ENCODE measurements around the gene RRM1.
"Not testable (repeated sequence)": the region's sequence is repeated elsewhere in the genome, so short reads cannot be mapped to it uniquely, and the experiment has no call there.

The RRM1 gene

DNA sequence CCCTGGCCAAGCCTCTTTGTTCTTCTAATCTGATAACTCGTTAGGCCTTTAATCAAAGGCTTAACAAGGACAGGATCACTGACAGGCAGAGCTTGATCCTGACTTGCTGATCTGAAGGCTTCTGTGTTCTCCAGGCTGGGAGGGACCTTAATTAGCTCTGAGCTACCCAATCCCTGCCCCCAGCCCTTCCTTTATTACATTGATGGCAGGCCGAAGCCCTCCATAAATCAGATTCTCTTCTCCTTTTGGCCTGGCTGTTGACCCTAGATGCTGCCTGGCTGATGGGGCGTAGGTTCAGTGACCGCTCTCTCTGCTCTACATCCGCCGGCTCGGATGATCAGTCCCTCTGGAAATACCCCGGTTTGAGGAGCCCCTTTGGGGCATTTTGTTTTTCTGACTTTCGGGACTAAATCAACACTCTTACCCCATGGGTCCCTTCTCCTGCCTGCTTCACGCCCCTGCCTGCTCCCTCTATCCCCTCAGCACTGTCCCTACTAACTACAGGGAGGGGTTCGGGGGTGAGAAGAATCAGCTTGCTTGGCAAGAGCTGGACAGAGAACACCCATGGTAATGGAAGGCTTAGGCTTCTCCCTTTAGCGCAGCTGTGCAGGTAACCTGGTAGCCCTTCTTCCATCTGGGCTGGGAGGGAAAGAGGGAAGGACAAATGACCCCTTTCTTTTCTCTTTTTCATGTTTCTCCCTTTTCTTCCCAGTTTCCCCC lies 10.0 kb upstream of the RRM1 start:
- DNase-seq, result no peak

DNA sequence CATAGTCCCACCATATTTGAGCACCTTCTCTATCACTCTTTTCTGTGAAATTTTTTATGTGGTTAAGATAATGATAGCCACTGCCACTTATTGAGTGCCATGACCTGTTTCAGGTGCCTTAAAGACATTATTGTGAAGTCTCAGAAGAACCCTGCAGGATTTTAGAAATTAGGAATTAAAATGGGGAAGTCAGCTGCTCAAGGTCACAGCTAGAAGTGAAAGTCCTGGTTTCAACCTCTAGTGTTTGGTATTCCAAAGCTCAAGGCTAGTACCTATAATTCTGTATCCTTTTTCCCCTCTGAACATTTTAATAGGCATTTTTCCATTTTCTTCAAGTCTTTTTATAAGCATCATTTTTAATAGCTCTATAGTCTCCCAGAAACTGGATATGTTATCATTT lies 9.0 kb upstream of the RRM1 start:
- no peak for DNase-seq

DNA sequence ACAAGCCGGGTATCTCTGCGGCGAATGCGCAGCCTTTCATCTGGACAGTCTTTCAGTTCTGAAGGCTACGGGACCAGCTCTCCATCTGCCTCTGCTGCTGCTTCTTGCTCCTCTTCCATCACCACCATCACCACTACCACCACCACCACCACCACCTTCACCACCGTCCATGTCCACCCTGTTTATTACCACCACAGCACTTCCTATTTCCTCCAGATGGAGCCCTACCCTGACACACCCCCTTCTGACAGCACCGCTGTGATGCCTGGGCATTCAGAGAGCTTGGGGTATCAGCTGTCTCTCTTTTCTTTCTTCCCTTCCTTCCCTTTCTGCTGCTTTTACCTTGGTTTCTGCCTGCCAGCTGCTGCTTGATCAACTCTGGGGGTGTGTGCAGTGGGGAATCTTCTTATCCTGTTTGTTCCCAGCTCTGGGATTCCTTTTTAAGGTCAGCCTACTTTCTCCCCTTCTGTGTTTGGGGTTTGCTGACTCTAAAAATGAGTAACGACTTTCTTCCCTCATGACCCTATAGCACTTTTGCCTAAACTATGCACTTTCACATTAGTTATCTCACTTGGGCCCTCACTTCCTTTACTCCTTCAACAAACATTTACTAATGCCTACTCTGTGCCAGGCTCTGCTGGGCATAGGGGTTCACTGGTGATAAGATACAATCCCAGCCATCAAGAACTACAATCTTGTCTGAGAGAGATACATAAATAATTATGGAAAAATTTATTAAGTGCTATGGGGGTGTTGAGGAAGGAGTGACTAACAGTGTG lies 7.8 kb upstream of the RRM1 start:
- DNase-seq, result no peak

DNA sequence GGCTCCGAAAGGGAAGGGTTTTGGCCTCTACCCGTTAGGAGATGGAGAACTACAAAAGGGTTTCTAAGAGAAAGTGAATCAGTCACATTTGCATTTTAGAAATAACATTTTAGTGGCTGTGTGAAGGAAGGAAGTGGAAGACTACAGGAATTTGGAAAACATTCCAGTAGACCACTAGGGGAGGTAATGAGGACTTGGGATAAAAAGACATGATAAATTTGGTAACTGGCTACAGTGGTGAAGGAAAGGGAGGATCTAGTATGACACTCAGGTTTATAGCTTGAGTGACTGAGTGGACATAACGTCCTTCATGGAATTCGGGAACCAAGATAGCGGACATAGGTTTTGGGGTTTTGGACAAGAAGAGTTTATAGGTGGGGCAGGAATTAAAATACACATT lies 7.0 kb upstream of the RRM1 start:
- no peak for DNase-seq

DNA sequence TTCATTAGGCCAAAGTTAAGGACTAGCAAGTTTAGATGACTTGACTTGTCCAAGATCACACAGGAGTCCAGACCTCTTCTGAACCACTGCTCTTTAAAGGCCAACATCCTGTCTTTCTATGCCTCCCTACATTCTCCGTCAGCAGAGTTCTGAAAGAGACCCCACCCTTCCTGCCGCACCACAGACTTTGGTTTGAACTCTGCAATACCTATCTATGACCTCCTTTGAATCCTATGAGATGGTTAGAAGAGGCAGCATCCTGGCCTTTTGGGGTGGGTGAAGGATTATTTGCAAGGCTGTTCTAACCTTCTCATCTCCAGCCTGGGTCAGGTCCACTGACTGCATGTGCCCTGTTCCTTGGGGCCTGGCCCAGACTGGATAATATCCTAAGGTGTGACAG lies 4.3 kb upstream of the RRM1 start:
- no peak for DNase-seq

DNA sequence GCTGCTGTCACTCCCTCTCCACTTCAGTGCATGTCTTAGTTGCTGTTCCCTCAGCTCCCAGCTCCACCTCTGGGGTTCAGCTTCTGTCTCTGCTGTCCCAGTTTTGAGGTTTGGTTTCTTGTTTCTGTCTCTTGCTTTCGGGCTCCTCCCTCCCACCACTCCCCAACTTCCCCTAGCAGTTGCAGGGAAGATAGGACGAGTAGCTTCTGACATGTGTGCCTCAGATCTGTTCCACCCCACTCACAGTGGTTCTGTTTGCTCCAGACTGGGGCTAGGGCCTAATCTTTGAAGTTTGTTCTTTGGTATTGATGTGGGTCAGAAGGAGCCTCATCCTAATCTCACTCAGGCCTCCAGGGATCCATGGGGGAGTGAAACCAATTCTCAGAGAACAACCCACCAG lies 2.6 kb upstream of the RRM1 start:
- DNase-seq, result no peak

DNA sequence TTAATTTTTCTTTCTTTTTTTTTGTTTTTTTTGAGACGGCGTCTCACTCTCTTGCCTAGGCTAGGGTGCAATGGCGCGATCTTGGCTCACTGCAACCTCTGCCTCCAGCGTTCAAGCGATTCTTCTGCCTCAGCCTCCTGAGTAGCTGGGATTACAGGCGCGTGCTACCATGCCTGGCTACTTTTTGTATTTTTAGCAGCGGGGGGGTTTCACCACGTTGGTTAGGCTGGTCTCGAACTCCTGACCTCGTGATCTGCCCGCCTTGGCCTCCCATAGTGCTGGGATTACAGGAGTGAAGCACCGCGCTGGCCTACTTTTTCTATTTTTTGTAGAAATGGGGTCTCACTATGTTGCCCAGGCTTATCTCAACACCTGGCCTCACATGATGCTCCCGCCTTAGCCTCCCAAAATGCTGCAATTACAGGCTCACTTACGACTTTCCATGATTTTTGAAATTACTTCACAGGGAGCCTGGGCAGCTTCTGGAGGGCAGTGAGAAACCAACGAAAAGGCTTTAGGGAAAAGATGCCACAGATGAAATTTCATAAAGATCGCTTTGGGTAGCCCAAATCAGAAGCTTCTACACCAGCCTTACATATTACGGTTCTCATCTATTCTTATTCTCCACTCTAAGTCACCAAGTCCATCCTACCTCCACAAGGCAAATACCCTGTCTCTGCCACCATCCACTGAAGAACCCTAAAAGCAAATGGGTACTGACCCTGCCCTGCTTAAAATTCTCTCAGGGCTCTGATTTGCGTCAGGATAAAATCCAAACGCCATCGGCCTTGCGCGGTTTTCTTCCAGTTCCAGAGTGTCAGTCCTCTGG lies 866 bp upstream of the RRM1 start:
- no peak for DNase-seq

DNA sequence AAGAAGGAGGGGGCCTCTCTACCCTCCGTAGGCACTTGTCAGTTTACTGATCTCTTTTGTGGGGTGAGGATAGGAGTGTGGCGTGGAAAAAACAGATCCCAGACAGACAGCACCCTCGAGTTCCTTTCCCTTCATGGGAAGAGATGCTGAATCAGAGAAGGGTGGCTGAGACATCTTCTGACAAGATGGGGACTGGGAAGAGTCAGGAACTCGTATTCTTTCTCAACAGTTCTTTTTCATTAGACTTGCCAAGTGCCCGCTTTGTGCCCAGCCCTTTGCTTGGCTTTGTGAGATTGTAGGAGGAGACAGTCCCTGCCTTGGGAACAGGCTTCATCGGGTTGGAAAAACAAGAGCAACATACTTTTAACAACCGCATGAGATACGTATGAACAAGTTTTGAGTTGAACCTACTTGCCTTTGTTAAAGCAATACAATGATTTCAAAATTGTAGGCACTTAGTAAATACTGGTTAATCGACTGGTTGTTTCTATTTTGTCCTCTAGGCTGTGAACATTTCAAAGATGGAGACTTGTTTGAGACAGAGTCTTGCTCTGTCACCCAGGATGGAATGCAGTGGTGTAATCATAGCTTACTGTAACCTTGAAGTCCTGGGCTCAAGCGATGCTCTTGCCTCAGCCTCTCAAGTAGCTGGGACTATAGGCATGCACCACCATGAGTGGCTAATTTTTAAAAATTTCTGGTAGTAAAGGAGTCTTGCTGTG lies 1.1 kb downstream of the RRM1 start:
- DNase-seq, result no peak

DNA sequence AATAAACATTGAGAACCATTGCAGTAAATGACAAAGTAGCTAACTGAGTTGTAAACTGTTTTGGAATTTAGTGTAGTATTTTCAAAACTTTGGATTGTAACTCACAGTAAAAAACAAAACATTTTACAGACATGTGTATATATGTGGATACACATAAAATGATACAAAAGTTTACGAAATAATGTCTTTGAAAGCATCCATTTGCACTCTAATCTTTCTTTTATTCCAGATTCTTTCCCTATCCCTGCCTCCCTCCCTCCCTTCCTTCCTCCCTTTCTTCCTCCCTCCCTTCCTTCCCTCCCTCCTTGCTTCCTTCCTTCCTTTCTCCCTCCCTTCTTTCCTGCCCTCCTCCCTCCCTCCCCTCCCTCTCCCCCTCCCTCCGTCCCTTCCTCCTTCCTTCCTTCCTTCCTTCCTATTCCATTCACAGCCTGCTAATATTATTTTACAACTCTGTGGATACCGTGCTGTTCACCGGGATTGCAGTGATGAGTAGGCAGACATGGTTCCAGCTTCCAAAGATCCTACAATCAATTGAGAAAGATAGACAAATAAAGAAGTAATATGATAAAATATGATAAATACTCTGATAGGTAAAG lies 3.5 kb downstream of the RRM1 start:
- DNase-seq, result no peak

DNA sequence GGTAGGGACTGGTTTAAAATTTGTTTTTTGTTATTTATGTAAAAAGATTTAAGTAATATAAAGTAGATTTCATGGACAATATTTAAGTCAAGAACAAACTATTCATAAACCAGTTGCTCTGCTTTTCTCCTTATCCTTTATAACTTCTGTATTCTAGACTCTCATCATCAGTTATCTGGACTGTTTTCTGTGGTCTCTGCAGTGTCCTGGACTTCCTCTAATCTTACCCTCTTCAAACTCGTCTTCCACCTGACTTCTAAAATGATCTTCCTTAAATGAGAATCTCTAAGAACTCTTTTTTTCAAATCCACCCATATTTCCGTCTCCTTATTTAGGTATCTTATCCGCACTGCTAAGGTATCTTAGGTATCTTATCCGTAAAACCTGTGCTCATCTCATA lies 8.1 kb downstream of the RRM1 start:
- DNase-seq, result no peak

DNA sequence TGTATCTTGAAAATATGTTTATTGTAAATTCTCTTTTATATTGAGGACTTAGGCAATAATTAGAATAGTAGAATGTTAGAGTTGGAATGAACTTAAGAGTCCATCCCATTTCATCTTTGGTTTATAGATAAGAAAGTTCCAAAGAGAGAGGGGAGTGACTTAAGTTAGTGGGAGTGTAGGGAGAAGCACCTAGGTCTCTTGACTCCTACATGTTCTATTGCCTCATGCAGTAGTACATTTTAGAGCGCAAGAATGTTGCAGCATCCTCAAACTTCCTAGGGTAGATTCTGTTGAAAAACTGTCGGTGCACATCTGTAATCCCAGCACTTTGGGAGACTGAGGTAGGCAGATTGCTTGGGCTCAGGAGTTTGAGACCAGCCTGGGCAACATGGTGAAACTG lies 8.7 kb downstream of the RRM1 start:
- no peak for DNase-seq

DNA sequence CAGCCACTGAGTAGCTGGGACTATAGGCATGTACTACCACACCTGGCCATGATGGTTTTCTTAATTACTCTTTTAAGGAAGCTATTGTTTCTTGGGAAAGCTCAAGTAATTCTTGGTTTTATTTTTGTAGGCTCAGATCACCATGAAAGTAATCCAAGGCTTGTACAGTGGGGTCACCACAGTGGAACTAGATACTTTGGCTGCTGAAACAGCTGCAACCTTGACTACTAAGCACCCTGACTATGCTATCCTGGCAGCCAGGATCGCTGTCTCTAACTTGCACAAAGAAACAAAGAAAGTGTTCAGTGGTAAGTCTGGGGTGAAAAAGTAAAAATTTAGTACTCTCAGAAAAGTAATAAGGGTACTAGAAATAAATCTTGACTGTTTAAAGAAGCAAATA lies 11.3 kb downstream of the RRM1 start:
- no peak for DNase-seq

DNA sequence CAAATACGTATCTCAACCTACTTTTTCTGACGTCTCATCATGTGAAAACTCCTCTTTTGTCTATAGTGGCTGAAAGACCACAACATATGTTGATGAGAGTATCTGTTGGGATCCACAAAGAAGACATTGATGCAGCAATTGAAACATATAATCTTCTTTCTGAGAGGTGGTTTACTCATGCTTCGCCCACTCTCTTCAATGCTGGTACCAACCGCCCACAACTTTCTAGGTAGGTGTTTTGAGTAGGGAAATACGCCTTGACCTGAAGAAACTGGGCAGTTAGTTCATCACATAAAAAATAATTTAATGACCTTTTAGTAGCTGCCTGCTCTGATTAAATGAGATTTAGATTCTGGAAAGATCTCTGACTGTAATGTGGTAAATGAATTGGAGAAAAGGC lies 17.2 kb downstream of the RRM1 start:
- no peak for DNase-seq

DNA sequence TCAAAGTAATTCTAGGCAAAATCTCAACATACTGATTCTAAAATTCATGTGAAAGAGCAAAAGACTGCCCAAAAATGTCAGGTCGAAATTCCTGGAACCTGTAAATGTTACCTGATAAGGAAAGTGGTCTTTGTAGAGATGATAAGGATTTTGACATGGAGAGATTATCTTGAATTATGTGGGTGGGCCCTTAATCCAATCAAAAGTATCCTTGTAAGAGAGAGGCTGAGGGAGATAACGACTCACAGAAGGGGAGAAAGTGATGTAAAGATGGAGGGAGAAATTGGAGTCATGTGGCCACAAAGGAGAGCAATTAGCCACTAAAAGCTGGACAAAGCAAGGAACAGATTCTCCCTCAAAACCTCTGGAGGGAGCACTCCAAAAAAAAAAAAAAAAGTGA lies 20.5 kb downstream of the RRM1 start:
- no peak for DNase-seq

DNA sequence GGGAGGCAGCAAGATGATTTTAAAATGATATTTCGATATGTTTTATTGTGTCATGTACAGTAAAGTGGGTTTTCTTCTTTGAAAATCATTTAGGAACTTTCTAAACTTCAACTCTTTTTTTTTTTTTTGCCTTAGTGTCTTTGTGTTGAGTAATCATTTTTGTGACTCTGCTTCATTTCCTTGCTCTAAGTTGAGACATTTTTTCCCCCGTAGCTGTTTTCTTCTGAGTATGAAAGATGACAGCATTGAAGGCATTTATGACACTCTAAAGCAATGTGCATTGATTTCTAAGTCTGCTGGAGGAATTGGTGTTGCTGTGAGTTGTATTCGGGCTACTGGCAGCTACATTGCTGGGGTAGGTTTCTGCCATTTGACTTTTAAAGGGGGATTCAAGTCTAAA lies 23.5 kb downstream of the RRM1 start:
- no peak for DNase-seq

DNA sequence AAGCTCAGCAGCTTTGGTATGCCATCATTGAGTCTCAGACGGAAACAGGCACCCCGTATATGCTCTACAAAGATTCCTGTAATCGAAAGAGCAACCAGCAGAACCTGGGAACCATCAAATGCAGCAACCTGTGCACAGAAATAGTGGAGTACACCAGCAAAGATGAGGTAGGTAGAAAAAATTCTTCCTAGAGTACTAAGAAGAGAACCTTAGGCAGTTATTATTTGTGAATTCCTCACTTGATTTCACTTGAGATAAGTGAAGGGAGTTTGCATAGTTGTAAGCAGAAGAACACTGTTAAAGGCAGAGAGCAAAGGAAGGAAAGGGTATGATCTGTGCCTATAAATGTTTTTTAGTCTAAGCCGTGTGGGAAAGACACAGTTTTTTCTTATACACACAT lies 28.6 kb downstream of the RRM1 start:
- no peak for DNase-seq

DNA sequence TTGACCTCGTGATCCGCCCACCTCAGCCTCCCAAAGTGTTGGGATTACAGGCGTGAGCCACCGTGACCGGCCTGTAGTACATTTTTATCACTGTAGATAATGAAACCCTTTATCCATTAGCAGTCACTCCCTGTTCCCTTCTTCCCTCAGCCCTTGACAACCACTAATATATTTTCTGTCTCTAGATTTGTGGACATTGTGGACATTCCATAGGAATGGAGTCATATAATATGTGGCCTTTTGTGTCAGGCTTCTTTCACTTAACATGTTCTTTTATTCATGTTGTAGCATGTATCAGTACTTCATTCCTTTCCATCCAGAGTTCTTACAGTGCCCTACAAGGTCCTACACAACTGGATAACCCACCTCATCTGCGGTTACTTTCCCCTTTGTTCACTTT lies 30.5 kb downstream of the RRM1 start:
- no peak for DNase-seq

DNA sequence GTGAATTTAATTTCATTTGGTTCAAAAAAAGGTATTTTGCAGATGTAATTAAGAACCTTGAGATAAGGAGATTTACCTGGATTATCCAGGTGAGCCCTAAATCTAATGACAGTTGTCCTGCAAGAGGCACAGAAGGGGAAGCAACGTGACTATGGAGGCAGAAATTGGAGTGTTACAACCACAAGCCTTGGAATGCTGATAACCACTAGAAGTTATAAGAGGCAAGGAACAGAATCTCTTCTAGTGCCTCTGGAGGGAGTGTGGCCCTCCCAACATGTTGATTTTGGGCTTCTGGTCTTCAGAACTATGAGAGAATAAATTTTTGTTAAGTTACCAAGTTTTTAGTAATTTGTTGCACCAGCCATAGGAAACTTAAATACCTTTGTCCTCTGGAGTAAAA lies 32.8 kb downstream of the RRM1 start:
- DNase-seq, result no peak

DNA sequence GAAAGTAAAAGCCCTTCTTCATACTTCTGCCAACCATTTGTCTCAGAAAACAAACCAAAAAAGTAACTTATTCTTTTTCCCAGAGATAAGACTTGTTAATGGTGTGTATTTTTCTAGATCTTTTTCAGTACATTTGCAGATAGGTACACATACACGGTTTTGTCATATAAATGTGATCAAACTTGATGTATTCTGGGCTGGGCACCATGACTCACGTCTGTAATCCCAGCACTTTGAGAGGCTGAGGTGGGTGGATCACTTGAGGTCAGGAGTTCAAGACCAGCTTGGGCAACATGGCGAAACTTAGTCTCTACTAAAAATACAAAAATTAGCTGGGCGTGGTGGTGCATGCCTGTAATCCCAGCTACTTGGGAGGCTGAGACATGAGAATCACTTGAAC lies 35.6 kb downstream of the RRM1 start:
- DNase-seq, result not testable (repeated sequence)

DNA sequence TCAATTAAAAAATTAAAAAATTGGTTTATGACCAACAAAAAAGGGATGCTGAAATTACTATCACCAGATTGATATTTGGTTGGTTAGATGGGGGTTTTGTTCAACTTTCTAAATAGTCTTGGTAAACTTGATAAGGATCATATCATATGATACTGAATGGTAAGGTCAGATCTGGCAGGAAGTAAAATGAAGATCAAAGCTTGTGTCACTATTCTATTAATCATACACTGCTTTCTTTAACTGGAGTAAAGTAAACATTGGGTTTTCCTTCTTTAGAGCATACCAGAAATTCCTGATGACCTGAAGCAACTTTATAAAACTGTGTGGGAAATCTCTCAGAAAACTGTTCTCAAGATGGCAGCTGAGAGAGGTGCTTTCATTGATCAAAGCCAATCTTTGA lies 40.2 kb downstream of the RRM1 start:
- DNase-seq, result no peak

DNA sequence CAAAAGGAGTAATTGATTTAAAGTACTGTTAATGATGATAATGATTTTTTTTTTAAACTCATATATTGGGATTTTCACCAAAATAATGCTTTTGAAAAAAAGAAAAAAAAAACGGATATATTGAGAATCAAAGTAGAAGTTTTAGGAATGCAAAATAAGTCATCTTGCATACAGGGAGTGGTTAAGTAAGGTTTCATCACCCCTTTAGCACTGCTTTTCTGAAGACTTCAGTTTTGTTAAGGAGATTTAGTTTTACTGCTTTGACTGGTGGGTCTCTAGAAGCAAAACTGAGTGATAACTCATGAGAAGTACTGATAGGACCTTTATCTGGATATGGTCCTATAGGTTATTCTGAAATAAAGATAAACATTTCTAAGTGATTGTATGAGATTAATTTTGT lies 43.9 kb downstream of the RRM1 start:
- no peak for DNase-seq

DNA sequence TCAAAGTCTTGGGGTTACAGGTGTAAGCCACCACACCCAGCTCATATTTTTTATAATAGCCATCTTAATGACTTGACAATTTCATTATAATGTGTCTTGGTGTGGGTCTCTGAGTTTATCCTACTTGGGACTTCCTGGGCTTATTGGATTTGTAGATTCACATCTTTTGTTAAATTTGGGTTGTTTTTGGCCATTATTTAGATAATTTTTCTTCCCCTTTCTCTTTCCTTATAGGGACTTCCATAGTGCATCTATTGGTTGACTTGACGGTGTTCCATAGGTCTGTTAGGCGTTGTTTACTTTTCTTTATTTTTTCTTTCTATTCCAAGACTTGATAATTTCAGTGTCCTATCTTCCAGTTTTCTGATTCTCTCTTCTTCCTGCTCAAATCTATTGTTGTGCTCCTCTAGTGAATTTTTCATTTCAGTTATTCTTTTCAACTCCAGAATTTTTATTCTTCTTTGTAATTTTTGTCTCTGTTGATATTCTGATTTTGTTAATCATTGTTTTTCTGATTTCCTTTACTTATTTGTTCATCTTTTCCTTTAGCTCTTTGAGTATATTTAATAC lies 45.6 kb downstream of the RRM1 start:
- no peak for DNase-seq
